ENCODE data around the gene FPGS.
"Not testable (repeated sequence)": the region's sequence is repeated elsewhere in the genome, so short reads cannot be mapped to it uniquely, and the experiment has no call there.

Gene FPGS

GRCh38 chr9:127754099-127755060 is 48.3 kb upstream of the FPGS start:
- Histone ChIP-seq H3K36me3 (ENCODE audit: control insufficient read depth, low read length) (peaks cover 17% of the 10 kb centered on the region), H3F3A (ENCODE audit: control insufficient read depth, insufficient read depth) (no peaks in the 10 kb centered on the region), H4K20me1 (ENCODE audit: control insufficient read depth, insufficient read depth, low read depth, low read length) (no peaks in the 10 kb centered on the region), H3K27me3 (ENCODE audit: control insufficient read depth, low read length) (no peaks in the 10 kb centered on the region), H3K4me3 (ENCODE audit: low read length) (no peak overlapping the region), H3K9me3 (ENCODE audit: control insufficient read depth, insufficient read depth, low read length) (no peaks in the 10 kb centered on the region), H3K4me2 (ENCODE audit: low read length) (no peak overlapping the region), H3K27ac (ENCODE audit: low read depth, low read length) (no peak overlapping the region), H3K79me2 (ENCODE audit: control insufficient read depth, low read length) (no peaks in the 10 kb centered on the region), H3K9me2 (replicated peaks; ENCODE audit: control insufficient read depth, low read length) (no peaks in the 10 kb centered on the region), H3K4me1 (ENCODE audit: control insufficient read depth, low read length) (no peaks in the 10 kb centered on the region)
- no peak for TF ChIP-seq EZH2phosphoT487 (IDR thresholded peaks at IDR 0.05; ENCODE audit: borderline replicate concordance, low read length)
- TF ChIP-seq, protein P1, sequence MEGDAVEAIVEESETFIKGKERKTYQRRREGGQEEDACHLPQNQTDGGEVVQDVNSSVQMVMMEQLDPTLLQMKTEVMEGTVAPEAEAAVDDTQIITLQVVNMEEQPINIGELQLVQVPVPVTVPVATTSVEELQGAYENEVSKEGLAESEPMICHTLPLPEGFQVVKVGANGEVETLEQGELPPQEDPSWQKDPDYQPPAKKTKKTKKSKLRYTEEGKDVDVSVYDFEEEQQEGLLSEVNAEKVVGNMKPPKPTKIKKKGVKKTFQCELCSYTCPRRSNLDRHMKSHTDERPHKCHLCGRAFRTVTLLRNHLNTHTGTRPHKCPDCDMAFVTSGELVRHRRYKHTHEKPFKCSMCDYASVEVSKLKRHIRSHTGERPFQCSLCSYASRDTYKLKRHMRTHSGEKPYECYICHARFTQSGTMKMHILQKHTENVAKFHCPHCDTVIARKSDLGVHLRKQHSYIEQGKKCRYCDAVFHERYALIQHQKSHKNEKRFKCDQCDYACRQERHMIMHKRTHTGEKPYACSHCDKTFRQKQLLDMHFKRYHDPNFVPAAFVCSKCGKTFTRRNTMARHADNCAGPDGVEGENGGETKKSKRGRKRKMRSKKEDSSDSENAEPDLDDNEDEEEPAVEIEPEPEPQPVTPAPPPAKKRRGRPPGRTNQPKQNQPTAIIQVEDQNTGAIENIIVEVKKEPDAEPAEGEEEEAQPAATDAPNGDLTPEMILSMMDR (IDR thresholded peaks at IDR 0.05; ENCODE audit: low read depth, low read length, poor library complexity, severe bottlenecking), result no peak

DNA sequence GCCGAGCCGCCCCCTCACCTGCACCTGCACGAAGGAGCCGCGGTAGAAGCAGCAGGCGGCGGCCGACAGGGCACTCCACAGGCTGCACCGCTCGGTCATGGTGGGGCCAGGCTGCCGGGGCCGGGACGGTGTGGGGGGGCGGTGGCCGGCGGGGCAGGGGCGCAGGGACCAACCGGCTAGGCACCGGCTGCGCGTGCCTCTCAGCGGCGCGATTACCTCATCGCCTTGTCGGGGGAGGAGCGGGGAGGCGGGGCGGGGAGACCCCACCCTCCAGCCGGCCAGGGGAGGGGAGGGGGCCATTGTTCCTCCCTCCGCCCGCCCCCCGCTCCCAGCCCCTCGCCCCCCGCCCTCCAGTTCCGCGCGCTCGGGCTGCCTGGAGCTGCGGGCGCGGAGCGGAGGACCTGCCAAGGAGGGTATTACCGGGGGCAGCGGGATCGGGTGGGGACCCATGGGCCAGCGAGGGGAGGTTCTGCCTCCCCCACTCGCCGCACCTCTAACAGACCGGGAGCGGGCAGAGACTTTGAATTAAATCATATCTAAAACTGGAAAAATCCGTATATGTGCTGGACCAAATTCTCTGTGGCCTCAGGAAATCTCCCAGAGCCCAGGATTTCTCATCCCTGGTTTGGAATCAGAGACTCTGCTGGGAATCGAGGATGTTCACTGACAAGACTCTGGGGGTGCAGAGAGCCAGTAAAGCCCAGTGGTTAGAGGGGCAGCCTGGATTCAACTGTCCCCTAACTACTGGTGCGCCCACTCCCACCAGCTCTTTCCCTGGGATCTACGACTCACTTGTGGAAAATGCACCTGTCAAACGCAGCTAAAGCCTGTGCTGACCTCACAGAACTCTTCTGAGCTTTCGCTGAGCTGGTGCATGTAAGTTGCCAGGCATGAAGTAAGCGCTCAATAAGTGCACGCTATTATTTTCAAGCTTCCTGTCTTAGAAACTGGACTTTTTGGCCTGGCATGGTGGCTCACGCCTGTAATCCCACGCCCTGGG is 47.3 kb upstream of the FPGS start:
- no peaks in the 10 kb centered on the region for H3K4me1 ChIP-seq (ENCODE audit: control insufficient read depth, low read length)
- no peaks in the 10 kb centered on the region for H3F3A ChIP-seq (ENCODE audit: control insufficient read depth, insufficient read depth)
- no peaks in the 10 kb centered on the region for H3K9me3 ChIP-seq (ENCODE audit: control insufficient read depth, insufficient read depth, low read length)
- H4K20me1 ChIP-seq (ENCODE audit: control insufficient read depth, insufficient read depth, low read depth, low read length), result no peaks in the 10 kb centered on the region
- H3K36me3 ChIP-seq (ENCODE audit: control insufficient read depth, low read length), result peaks cover 11% of the 10 kb centered on the region
- no peak for TF ChIP-seq EZH2phosphoT487 (IDR thresholded peaks at IDR 0.05; ENCODE audit: borderline replicate concordance, low read length)
- no peak overlapping the region for H3K4me3 ChIP-seq (ENCODE audit: low read length)
- no peak overlapping the region for H3K27ac ChIP-seq (ENCODE audit: low read depth, low read length)
- H3K27me3 ChIP-seq (ENCODE audit: control insufficient read depth, low read length), result no peaks in the 10 kb centered on the region
- H3K9me2 ChIP-seq (replicated peaks; ENCODE audit: control insufficient read depth, low read length), result no peaks in the 10 kb centered on the region
- no peaks in the 10 kb centered on the region for H3K79me2 ChIP-seq (ENCODE audit: control insufficient read depth, low read length)
- H3K4me2 ChIP-seq (ENCODE audit: low read length), result no peak overlapping the region

DNA sequence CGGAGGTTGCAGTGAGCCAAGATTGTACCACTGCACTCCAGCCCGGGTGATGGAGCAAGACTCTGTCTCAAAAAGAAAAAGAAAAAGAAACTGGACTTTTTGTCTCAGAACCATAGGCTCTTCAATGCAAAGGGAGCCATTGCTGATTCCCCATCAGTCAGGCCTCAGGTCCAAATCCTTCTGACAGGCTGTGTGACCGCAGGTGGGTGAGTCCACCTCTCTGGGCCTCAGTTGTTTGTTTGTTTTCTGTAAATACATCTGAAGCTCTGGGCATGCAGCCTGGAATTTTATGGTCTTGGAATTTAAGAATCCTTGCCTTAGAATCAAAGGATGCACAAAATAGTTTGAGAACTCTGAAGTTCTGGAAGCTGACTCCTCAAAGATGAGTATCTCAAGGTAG is 46.4 kb upstream of the FPGS start:
- Histone ChIP-seq H3K27ac (ENCODE audit: low read depth, low read length) (no peak overlapping the region), H3K9me2 (replicated peaks; ENCODE audit: control insufficient read depth, low read length) (no peaks in the 10 kb centered on the region), H3K36me3 (ENCODE audit: control insufficient read depth, low read length) (peaks cover 3% of the 10 kb centered on the region), H3F3A (ENCODE audit: control insufficient read depth, insufficient read depth) (no peaks in the 10 kb centered on the region), H3K4me3 (ENCODE audit: low read length) (no peak overlapping the region), H3K9me3 (ENCODE audit: control insufficient read depth, insufficient read depth, low read length) (no peaks in the 10 kb centered on the region), H3K79me2 (ENCODE audit: control insufficient read depth, low read length) (no peaks in the 10 kb centered on the region), H3K27me3 (ENCODE audit: control insufficient read depth, low read length) (no peaks in the 10 kb centered on the region), H3K4me2 (ENCODE audit: low read length) (no peak overlapping the region), H3K4me1 (ENCODE audit: control insufficient read depth, low read length) (no peaks in the 10 kb centered on the region), H4K20me1 (ENCODE audit: control insufficient read depth, insufficient read depth, low read depth, low read length) (no peaks in the 10 kb centered on the region)
- TF ChIP-seq EZH2phosphoT487 (IDR thresholded peaks at IDR 0.05; ENCODE audit: borderline replicate concordance, low read length), result no peak
- TF ChIP-seq, protein P1 (IDR thresholded peaks at IDR 0.05; ENCODE audit: low read depth, low read length, poor library complexity, severe bottlenecking), result no peak

DNA sequence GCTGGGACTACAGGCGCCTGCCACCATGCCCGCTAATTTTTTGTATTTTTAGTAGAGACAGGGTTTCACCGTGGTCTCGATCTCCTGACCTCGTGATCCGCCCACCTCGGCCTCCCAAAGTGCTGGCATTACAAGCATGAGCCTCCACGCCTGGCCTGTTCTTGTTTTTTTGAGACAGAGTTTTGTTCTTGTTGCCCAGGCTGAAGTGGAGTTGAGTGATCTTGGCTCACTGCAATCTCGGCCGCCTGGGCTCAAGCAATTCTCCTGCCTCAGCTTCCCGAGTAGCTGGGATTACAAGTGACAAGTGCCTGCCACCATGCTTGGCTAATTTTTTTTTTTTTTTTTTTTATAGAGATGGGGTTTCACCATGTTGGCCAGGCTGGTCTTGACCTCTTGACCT is 45.9 kb upstream of the FPGS start:
- H3K4me3 ChIP-seq (ENCODE audit: low read length); H3K79me2 ChIP-seq (ENCODE audit: control insufficient read depth, low read length); H3K9me3 ChIP-seq (ENCODE audit: control insufficient read depth, insufficient read depth, low read length); H3K4me1 ChIP-seq (ENCODE audit: control insufficient read depth, low read length); H3K27ac ChIP-seq (ENCODE audit: low read depth, low read length); H3K27me3 ChIP-seq (ENCODE audit: control insufficient read depth, low read length); H3K4me2 ChIP-seq (ENCODE audit: low read length); H3K36me3 ChIP-seq (ENCODE audit: control insufficient read depth, low read length); H3F3A ChIP-seq (ENCODE audit: control insufficient read depth, insufficient read depth); H3K9me2 ChIP-seq (replicated peaks; ENCODE audit: control insufficient read depth, low read length); H4K20me1 ChIP-seq (ENCODE audit: control insufficient read depth, insufficient read depth, low read depth, low read length): not testable (repeated sequence)

Data from DOHH2 (cell line).